ENCODE measurements around the gene ZBTB25. TPM values are rescaled to one million over a fixed set of nuclear protein-coding genes. Genes with fewer than 3 reads are reported as not detected.

Gene ZBTB25
- polyA plus RNA-seq, 3 donors, result 3.2 to 8.7 (median 3.9) TPM

- Mint-ChIP-seq H3K27ac (no peak overlapping the region), H3K27me3 (ENCODE audit: low read depth in 3 of 3) (no peaks in the 10 kb centered on the region), H3K4me3 (no peak overlapping the region), H3K9me3 (no peaks in the 10 kb centered on the region), H3K36me3 (peaks cover 43 to 45% of the 10 kb centered on the region in 2 donors), H3K4me1 (no peaks in the 10 kb centered on the region)
- H2AFZ ChIP-seq (ENCODE audit: insufficient read depth, low read depth, low read length, poor library complexity, severe bottlenecking), result no peak overlapping the region
- WGBS (ENCODE audit: insufficient coverage), result no CpG with 5 or more reads among the region's 5 CpGs
- H3K4me2 ChIP-seq (replicated peaks; ENCODE audit: extremely low read depth, low read length, poor library complexity, severe bottlenecking), result no peak overlapping the region
- H4K20me1 ChIP-seq (ENCODE audit: insufficient read depth, low read length), result no peaks in the 10 kb centered on the region
- H3K4me3 ChIP-seq (replicated peaks in 1 of 3; ENCODE audit: low read depth in 2 of 3, low read length in 3 of 3), result no peak overlapping the region
- no peak overlapping the region for H3K27ac ChIP-seq (ENCODE audit: low read depth in 1 of 2, low read length in 2 of 2)
- DNase-seq, result no peak
- H3K4me1 ChIP-seq (ENCODE audit: control insufficient read depth in 1 of 2, insufficient read depth in 2 of 2, low read length in 2 of 2), result no peaks in the 10 kb centered on the region
- no peaks in the 10 kb centered on the region for H3K79me2 ChIP-seq (ENCODE audit: insufficient read depth, low read length)
- no peaks in the 10 kb centered on the region for H3K27me3 ChIP-seq (ENCODE audit: control insufficient read depth in 2 of 2, insufficient read depth in 2 of 2, low read length in 2 of 2)
- H3K36me3 ChIP-seq (replicated peaks in 1 of 2; ENCODE audit: control insufficient read depth in 1 of 2, insufficient read depth in 2 of 2, low read length in 2 of 2), result peaks cover 33 to 56% of the 10 kb centered on the region in 2 donors
- TF ChIP-seq CTCF (IDR thresholded peaks at IDR 0.05), result no peak
- intact Hi-C loops (cut with micrococcal nuclease), result no loop called here
- H3K9ac ChIP-seq (ENCODE audit: insufficient read depth, low read length, poor library complexity, severe bottlenecking), result no peak overlapping the region
- no peaks in the 10 kb centered on the region for H3K9me3 ChIP-seq (replicated peaks in 1 of 2; ENCODE audit: control insufficient read depth in 1 of 2, insufficient read depth in 1 of 2, low read length in 2 of 2)
These were observed 15.0 kb downstream of the ZBTB25 start for GRCh38 chr14:64488590-64489099.

GRCh38 chr14:64478634-64479250 lies 24.9 kb downstream of the ZBTB25 start:
- Histone ChIP-seq H4K20me1 (ENCODE audit: insufficient read depth, low read length) (no peaks in the 10 kb centered on the region), H3K27ac (ENCODE audit: low read depth in 1 of 2, low read length in 2 of 2) (no peak overlapping the region), H3K9ac (ENCODE audit: insufficient read depth, low read length, poor library complexity, severe bottlenecking) (no peak overlapping the region), H3K79me2 (ENCODE audit: insufficient read depth, low read length) (no peaks in the 10 kb centered on the region), H3K4me3 (replicated peaks in 1 of 3; ENCODE audit: low read depth in 2 of 3, low read length in 3 of 3) (no peak overlapping the region), H3K9me3 (replicated peaks in 1 of 2; ENCODE audit: control insufficient read depth in 1 of 2, insufficient read depth in 1 of 2, low read length in 2 of 2) (no peaks in the 10 kb centered on the region), H3K36me3 (replicated peaks in 1 of 2; ENCODE audit: control insufficient read depth in 1 of 2, insufficient read depth in 2 of 2, low read length in 2 of 2) (no peaks in the 10 kb centered on the region), H2AFZ (ENCODE audit: insufficient read depth, low read depth, low read length, poor library complexity, severe bottlenecking) (no peak overlapping the region), H3K4me1 (ENCODE audit: control insufficient read depth in 1 of 2, insufficient read depth in 2 of 2, low read length in 2 of 2) (no peaks in the 10 kb centered on the region), H3K27me3 (ENCODE audit: control insufficient read depth in 2 of 2, insufficient read depth in 2 of 2, low read length in 2 of 2) (no peaks in the 10 kb centered on the region), H3K4me2 (replicated peaks; ENCODE audit: extremely low read depth, low read length, poor library complexity, severe bottlenecking) (no peak overlapping the region)
- DNase-seq, result no peak
- intact Hi-C loops (cut with micrococcal nuclease), result no loop called here
- H3K4me3 Mint-ChIP-seq, result no peak overlapping the region
- H3K27ac Mint-ChIP-seq, result no peak overlapping the region
- H3K27me3 Mint-ChIP-seq (ENCODE audit: low read depth in 3 of 3), result no peaks in the 10 kb centered on the region
- no peaks in the 10 kb centered on the region for H3K4me1 Mint-ChIP-seq
- TF ChIP-seq CTCF (IDR thresholded peaks at IDR 0.05), result peak; percentile 70
- H3K9me3 Mint-ChIP-seq, result no peaks in the 10 kb centered on the region
- H3K36me3 Mint-ChIP-seq, result peaks cover 4 to 18% of the 10 kb centered on the region in 2 donors

Data from CD14-positive monocyte (primary cell).